Stomach (tissue), 9 donors: ENCODE measurements around the gene TRIM27. TPM values are rescaled to one million over a fixed set of nuclear protein-coding genes. Genes with fewer than 3 reads are reported as not detected.
"Not testable (repeated sequence)": the region's sequence is repeated elsewhere in the genome, so short reads cannot be mapped to it uniquely, and the experiment has no call there.

ENCODE experiments used
- DNase-seq, 2 donors: peaks; one replicate each; pipeline versions ENCODE4 v3.0.0 to v3.0.0-alpha.2; 2013 to 2019
- H3K27ac ChIP-seq, 5 donors: fragments of 200-600 bp in 4 of 5; sonication (generic) in 4 of 5; one replicate each; pipeline ENCODE4 v1.5.1; 2013 to 2019; ENCODE audit warnings: mild to moderate bottlenecking in 1 of 5, moderate library complexity in 1 of 5
- H3K27me3 ChIP-seq, 3 donors: fragments of 200-600 bp; sonication (generic); one replicate each; pipeline ENCODE4 v1.5.1; 2017 to 2019; ENCODE audit warnings: mixed run types in 1 of 3
- H3K36me3 ChIP-seq, 4 donors: fragments of 200-600 bp; sonication (generic); 1 replicate in 3 of 4; 2 replicates in 1 of 4; pipeline ENCODE4 v1.5.1; 2016 to 2019
- H3K4me1 ChIP-seq, 4 donors: fragments of 200-600 bp; sonication (generic); one replicate each; pipeline ENCODE4 v1.5.1; 2016 to 2019
- H3K4me3 ChIP-seq, 4 donors: fragments of 200-600 bp; sonication (generic) in 3 of 4; one replicate each; pipeline ENCODE4 v1.5.1; 2016 to 2019; ENCODE audit warnings: mild to moderate bottlenecking in 1 of 4
- H3K9me3 ChIP-seq, 4 donors: fragments of 200-600 bp; sonication (generic); one replicate each; pipeline ENCODE4 v1.5.1; 2016 to 2019
- EP300 ChIP-seq: sonication (generic); formaldehyde crosslinking; IDR thresholded peaks from one replicate; pipeline ENCODE4 v1.6.1; 2017; ENCODE audit warnings: antibody characterized with exemption
- WGBS, 5 donors: extraction: QIAGEN DNeasy Blood & Tissue Kit in 3 of 5; methylation state at CpG; one replicate each; pipeline versions ENCODE4 v1.1.5 to v1.1.7; 2013 to 2018; 5-methylcytosine and 5-hydroxymethylcytosine counted together
- intact Hi-C: fragments of 100-400 bp; cut with DNase I; formaldehyde crosslinking; loops from one replicate; pipeline ENCODE4 v1.15.1; 2023; ENCODE audit warnings: low total_unique reads
- polyA plus RNA-seq, 3 donors: library from polyadenylated mRNA; stranded (reverse); fragments of 200-250 nt; gene quantifications; one replicate each; pipeline ENCODE4 v1.2.3, GENCODE V29; 2013
- small RNA-seq, 4 donors: library from RNA; depleted of rRNA; stranded (forward); fragments of <200 nt; gene quantifications; one replicate each; pipeline ENCODE3, GENCODE V24; 2016
- total RNA-seq, 5 donors: library from RNA; depleted of rRNA; stranded (reverse); fragments of >200 nt; gene quantifications; one replicate each; pipeline versions ENCODE4 v1.1.0 to v1.2.3, GENCODE V29; 2014 to 2016
- donor health status: healthy with polysubstance abuse.
- donor health status: Bipolar disorder and iron deficiency.
- donor health status: healthy.

TRIM27 gene
- total and polyA plus RNA-seq, 8 donors: 24.2 to 102 (median 59.5) TPM

DNA sequence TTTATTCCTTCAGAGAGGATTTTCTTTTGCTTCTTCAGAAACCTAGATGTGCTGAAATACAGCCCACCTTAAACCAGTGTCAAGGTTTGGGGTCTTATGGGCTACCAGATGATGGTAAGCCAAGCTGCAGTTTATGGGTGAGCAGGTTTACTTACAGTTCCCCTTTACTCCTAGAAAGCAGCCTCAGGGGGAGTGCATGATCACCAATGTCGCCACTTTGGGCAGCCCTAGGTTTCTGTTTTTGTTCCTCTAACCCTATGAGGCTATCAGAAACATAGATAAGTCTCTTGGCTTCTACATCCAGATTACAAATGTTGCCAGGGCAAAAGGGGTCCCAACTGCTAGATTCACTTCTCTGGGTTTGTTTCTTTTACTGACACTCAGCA, 67.2 kb downstream of the TRIM27 start:
- intact Hi-C loops: no loop called here
- no peak for DNase-seq
- peaks cover 0 to 4% (median 3%) of the 10 kb centered on the region in 3 donors for H3K27me3 ChIP-seq
- no peak overlapping the region for H3K4me3 ChIP-seq
- H3K9me3 ChIP-seq: peaks cover 0 to 10% (median 2%) of the 10 kb centered on the region in 4 donors
- 40 to 66% (median 44%) methylated on average over 1 of the region's 1 CpG for WGBS, 5 donors
- H3K36me3 ChIP-seq: no peaks in the 10 kb centered on the region
- no peak overlapping the region for H3K27ac ChIP-seq
- no peak for TF ChIP-seq EP300
- H3K4me1 ChIP-seq: no peaks in the 10 kb centered on the region

DNA sequence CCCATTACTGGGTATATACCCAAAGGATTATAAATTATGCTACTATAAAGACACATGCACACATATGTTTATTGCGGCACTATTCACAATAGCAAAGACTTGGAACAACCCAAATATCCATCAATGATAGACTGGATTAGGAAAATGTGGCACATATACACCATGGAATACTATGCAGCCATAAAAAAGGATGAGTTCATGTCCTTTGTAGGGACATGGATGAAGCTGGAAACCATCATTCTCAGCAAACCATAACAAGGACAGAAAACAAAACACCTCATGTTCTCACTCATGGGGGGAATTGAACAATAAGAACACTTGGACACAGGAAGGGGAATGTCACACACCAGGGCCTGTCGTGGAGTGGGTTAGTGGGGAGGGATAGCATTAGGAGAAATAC, 69.4 kb downstream of the TRIM27 start:
- 67 to 93% (median 88%) methylated on average over 2 of the region's 2 CpGs for WGBS, 5 donors
- intact Hi-C loops, H3K4me3 ChIP-seq, H3K9me3 ChIP-seq, H3K4me1 ChIP-seq, H3K27ac ChIP-seq, DNase-seq, H3K36me3 ChIP-seq: not testable (repeated sequence)
- peaks cover 0 to 12% (median 4%) of the 10 kb centered on the region in 3 donors for H3K27me3 ChIP-seq

Small RNA genes within 50 kb of the gene (small RNA-seq; reads per million reads assigned to genes)
- 0 reads per million in 4 donors for gene RNU6-930P

Other genes with a start within 250 kb of the TRIM27 start
- 1 to 10 TPM in 2 of 5 donors, under 1 TPM in 2, not detected in 1; 0.72 to 6.7 (median 1.5) TPM for gene ZNF311, start 81.3 kb upstream of the TRIM27 start, total RNA-seq
- gene ZNF311, start 81.3 kb upstream of the TRIM27 start, polyA plus RNA-seq: 1 to 10 TPM in 1 of 3 donors, under 1 TPM in 2; 0.50 to 1.2 (median 0.61) TPM
- not detected for gene OR2W1, start 121.2 kb upstream of the TRIM27 start, total RNA-seq
- gene OR2W1, start 121.2 kb upstream of the TRIM27 start, polyA plus RNA-seq: not detected
- not detected for gene OR2B3, start 163.3 kb upstream of the TRIM27 start, total RNA-seq
- gene OR2B3, start 163.3 kb upstream of the TRIM27 start, polyA plus RNA-seq: not detected
- not detected for gene OR2J1, start 175.5 kb upstream of the TRIM27 start, total RNA-seq
- gene OR2J1, start 175.5 kb upstream of the TRIM27 start, polyA plus RNA-seq: not detected
- gene OR2J3, start 184.1 kb upstream of the TRIM27 start, total RNA-seq: not detected
- not detected for gene OR2J3, start 184.1 kb upstream of the TRIM27 start, polyA plus RNA-seq
- not detected for gene OR2J2, start 246.9 kb upstream of the TRIM27 start, total RNA-seq
- not detected for gene OR2J2, start 246.9 kb upstream of the TRIM27 start, polyA plus RNA-seq